ENCODE measurements around the gene PAX1. TPM values are rescaled to one million over a fixed set of nuclear protein-coding genes. Genes with fewer than 3 reads are reported as not detected.
A peak's percentile ranks its signal among the peaks of the same experiment; 100 is the strongest.

The PAX1 gene
- total RNA-seq, result under 1 TPM; 0.06 to 0.20 TPM
- under 1 TPM; 0.08 to 0.30 TPM for polyA plus RNA-seq (ENCODE audit: insufficient read length in 2 of 2)
- long read RNA-seq, donor 1, result 0 reads
- long read RNA-seq, donor 2, result 0 reads
- long read RNA-seq, donor 3, result 0 reads
- long read RNA-seq, donor 4, result 0 reads

DNA sequence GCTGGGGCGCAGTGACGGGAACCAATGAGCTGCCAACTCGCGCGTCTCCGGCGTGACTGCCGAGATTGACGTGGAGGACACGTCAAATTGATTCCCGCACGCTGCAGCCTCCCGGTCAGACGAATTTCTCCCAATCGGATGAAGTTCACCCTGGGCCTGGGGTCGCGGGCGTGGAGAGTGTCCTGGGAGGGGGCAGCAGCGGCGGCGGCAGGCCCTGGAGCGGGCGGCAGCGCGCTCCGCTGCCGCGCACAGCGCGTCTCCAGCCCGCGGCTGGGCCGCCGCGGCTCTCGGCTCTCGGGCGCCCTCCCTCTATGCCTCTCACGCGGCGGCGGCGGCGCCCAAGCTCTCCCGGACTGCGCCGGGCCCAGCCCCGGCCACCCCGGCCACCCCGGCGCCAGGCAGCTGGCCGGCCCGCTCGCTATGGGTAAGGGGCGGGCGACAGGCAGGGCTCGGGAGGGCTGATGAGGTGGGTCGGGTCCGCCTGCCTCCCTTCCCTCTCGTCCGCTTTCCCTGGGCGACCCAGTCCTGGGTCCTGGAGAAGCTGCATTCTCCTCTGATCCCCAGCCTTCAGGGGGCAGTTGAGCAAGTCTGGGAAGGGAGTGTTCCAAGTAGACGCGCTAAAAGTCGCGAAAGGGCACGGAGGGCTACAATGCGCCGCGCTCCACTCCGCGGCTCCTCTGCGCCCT, at the start of gene PAX1:
TSS of gene PAX1 (plus strand) at position 90 of the 686 bp plus-strand sequence. CDS start at position 139, 49 bp downstream.
- H3K4me1 ChIP-seq (ENCODE audit: control insufficient read depth, insufficient read depth, low read length), result peaks cover 45% of the 10 kb centered on the region
- under 1% methylated on average over 72 of the region's 73 CpGs for WGBS (ENCODE audit: insufficient coverage)
- DNase-seq (ENCODE audit: low read depth in 4 of 6, low spot score in 6 of 6), result peak in 1 of 6 donors; percentile 54
- H3K4me3 ChIP-seq (ENCODE audit: low read depth, low read length), result no peak within 1 kb of the TSS
- no peaks in the 10 kb centered on the region for H3K36me3 ChIP-seq (ENCODE audit: control insufficient read depth, insufficient read depth, low read length)
- no peak within 1 kb of the TSS for H3K27ac ChIP-seq (ENCODE audit: low read depth, low read length)
- H3K9me3 ChIP-seq (ENCODE audit: control insufficient read depth, insufficient read depth, low read length), result no peaks in the 10 kb centered on the region
- peaks cover 98% of the 10 kb centered on the region for H3K27me3 ChIP-seq (ENCODE audit: control insufficient read depth, insufficient read depth, low read length)

DNA sequence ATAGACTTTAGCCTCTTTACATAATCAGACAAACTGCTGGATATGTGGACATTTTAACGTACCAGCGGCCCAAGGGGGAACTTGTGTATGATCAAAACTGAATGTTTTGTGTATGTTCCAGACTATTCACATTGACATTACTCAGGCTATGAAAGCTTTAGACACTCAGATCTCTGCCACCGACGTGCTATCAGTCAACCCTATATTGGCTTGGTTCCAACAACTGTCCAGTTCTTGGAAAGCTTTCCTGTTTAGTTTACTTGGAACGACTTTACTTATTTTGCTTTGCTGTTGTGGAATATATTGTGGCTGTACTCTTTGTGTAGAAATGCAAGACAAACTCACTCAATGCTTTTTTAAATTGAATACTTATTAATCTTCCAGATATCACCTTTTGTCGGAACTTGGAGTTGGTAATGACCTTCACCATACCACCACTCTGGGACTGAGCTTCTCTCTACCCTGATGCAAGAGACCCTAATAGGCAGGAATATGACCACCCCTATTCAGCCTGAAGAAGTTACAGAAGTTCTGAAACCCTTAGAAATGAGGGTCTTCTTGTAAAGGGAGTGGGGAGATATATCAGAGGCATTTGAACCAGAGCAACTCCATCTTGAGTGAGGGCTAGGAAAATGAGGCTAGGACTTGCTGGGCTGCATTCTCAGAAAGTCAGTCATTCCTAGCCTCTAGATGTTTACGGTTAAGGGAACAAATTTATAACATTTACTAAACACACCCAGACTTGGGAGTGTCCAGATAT, 49.0 kb upstream of the PAX1 start:
- WGBS (ENCODE audit: insufficient coverage), result 90% methylated on average over 2 of the region's 7 CpGs
- no peaks in the 10 kb centered on the region for H3K4me1 ChIP-seq (ENCODE audit: control insufficient read depth, insufficient read depth, low read length)
- no peaks in the 10 kb centered on the region for H3K36me3 ChIP-seq (ENCODE audit: control insufficient read depth, insufficient read depth, low read length)

DNA sequence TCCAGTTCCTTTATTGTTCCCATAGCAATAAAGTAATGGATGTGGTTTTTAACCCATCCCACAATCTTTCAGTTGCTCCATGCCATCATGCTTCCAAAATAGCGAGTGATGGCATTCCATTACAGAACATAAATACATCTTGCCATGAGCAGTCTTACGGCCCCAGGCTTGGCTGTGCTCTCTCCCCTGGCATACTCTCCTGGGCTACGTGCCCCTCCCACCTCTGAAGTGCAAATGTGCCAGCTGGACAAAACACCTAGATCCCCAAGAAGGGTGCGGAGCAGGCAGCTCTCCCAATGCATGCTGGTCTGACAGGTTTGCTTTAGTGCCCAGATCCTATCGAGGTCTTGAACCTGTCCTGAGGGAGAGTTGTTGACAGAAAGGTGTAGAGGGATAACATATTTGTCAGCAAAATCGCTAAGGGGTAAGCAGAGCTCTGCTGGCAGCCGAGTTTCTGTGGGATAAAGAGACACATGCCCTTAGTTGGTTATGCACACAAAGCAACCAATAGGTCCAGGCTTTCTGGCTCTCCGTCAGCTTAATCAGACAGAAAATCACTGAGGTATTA, 43.9 kb upstream of the PAX1 start:
- H3K27ac ChIP-seq (ENCODE audit: low read depth, low read length), result no peak overlapping the region
- no peaks in the 10 kb centered on the region for H3K4me1 ChIP-seq (ENCODE audit: control insufficient read depth, insufficient read depth, low read length)
- no peaks in the 10 kb centered on the region for H3K9me3 ChIP-seq (ENCODE audit: control insufficient read depth, insufficient read depth, low read length)
- H3K27me3 ChIP-seq (ENCODE audit: control insufficient read depth, insufficient read depth, low read length), result no peaks in the 10 kb centered on the region
- WGBS (ENCODE audit: insufficient coverage), result 54% methylated on average over 7 of the region's 8 CpGs
- no peak for DNase-seq (ENCODE audit: low read depth in 4 of 6, low spot score in 6 of 6)
- H3K36me3 ChIP-seq (ENCODE audit: control insufficient read depth, insufficient read depth, low read length), result no peaks in the 10 kb centered on the region
- H3K4me3 ChIP-seq (ENCODE audit: low read depth, low read length), result no peak overlapping the region

More for the DNA sequence above, 49.0 kb upstream of the PAX1 start:
- Histone ChIP-seq H3K9me3 (ENCODE audit: control insufficient read depth, insufficient read depth, low read length) (no peaks in the 10 kb centered on the region), H3K4me3 (ENCODE audit: low read depth, low read length) (no peak overlapping the region), H3K27ac (ENCODE audit: low read depth, low read length) (no peak overlapping the region), H3K27me3 (ENCODE audit: control insufficient read depth, insufficient read depth, low read length) (no peaks in the 10 kb centered on the region)
- DNase-seq (ENCODE audit: low read depth in 4 of 6, low spot score in 6 of 6), result peak in 1 of 6 donors; percentile 12

DNA sequence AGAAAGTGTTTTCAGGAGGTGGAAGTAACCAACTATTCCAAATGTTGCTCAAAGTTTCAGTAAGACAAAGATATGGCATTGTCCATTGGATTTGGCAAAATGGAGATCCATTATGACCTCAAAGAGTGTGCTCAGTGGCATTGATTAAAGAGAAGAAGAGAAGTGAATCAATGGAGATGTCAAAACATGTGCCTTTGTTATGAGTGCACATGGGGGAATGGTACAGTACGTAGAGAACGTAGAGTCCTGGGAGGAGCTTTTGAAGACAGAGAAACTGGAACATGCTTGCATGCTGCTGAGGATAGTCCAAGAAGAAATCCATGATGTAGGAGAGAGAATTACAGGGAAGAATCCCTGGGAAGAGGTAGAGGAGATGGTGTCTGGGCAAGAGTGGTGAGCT, 42.0 kb upstream of the PAX1 start:
- no peaks in the 10 kb centered on the region for H3K9me3 ChIP-seq (ENCODE audit: control insufficient read depth, insufficient read depth, low read length)
- no peak overlapping the region for H3K4me3 ChIP-seq (ENCODE audit: low read depth, low read length)
- H3K27ac ChIP-seq (ENCODE audit: low read depth, low read length), result no peak overlapping the region
- DNase-seq (ENCODE audit: low read depth in 4 of 6, low spot score in 6 of 6), result no peak
- 97% methylated on average over 2 of the region's 2 CpGs for WGBS (ENCODE audit: insufficient coverage)
- H3K27me3 ChIP-seq (ENCODE audit: control insufficient read depth, insufficient read depth, low read length), result no peaks in the 10 kb centered on the region
- H3K36me3 ChIP-seq (ENCODE audit: control insufficient read depth, insufficient read depth, low read length), result no peaks in the 10 kb centered on the region
- H3K4me1 ChIP-seq (ENCODE audit: control insufficient read depth, insufficient read depth, low read length), result no peaks in the 10 kb centered on the region

DNA sequence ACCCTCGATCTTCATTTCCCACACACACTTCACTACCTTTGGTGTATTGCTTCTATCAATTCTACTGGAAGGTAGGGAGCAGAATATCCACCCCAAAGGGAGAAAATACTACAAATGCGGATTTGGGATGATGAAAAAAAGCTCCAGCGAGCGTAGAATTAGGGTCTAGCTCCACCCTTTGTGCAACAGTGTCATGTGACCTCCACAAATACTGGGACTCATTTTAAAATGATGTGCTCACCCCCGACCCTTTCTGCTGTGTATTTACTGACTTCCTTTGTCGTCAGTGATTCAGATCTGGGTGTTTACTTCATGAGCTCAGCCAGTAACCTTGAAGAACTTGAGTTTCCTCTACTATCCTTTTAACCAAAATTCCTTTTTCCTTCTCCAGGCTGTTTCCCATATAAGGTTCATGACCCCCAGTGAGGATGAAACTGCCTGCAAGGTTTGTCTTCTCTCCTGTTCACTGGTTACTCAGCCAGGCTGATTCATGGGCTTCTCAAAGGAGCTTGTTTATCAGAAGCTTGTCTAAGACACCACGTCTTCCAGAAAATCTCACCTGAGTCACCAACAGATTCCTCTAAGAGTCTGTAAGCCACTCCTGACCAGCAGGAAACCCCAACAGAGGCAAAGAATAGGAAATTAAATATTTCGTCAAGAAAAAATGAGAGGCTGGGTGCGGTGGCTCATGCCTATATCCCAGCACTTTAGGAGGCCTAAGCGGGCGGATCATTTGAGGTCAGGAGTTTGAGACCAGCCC, 39.6 kb upstream of the PAX1 start:
- Histone ChIP-seq H3K27ac (ENCODE audit: low read depth, low read length) (no peak overlapping the region), H3K9me3 (ENCODE audit: control insufficient read depth, insufficient read depth, low read length) (no peaks in the 10 kb centered on the region), H3K4me1 (ENCODE audit: control insufficient read depth, insufficient read depth, low read length) (no peaks in the 10 kb centered on the region), H3K36me3 (ENCODE audit: control insufficient read depth, insufficient read depth, low read length) (no peaks in the 10 kb centered on the region), H3K27me3 (ENCODE audit: control insufficient read depth, insufficient read depth, low read length) (no peaks in the 10 kb centered on the region), H3K4me3 (ENCODE audit: low read depth, low read length) (no peak overlapping the region)
- DNase-seq (ENCODE audit: low read depth in 4 of 6, low spot score in 6 of 6), result no peak
- WGBS (ENCODE audit: insufficient coverage), result 93% methylated on average over 9 of the region's 11 CpGs

DNA sequence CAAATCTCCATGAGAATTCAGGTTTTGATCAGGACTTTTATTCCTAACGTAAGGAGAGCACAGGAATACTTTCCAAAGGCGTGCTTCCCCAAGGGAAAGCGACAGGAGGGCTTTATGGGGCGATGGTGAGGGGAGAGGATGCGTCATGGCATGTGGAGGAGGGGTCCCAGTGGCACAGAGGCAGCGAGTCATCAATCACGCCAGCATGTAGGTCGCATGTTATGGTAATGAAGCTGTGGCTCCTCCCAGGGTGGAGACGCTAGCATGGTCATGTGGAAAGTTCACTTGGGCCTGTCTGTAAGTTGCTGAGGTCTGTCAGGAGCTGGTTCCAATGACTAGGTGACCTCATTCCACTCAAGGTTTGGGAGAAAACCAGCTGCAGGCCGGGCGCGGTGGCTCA, 35.3 kb upstream of the PAX1 start:
- WGBS (ENCODE audit: insufficient coverage), result 88% methylated on average over 12 of the region's 12 CpGs
- Histone ChIP-seq H3K9me3 (ENCODE audit: control insufficient read depth, insufficient read depth, low read length) (no peaks in the 10 kb centered on the region), H3K27ac (ENCODE audit: low read depth, low read length) (no peak overlapping the region), H3K4me3 (ENCODE audit: low read depth, low read length) (no peak overlapping the region), H3K36me3 (ENCODE audit: control insufficient read depth, insufficient read depth, low read length) (no peaks in the 10 kb centered on the region), H3K27me3 (ENCODE audit: control insufficient read depth, insufficient read depth, low read length) (no peaks in the 10 kb centered on the region), H3K4me1 (ENCODE audit: control insufficient read depth, insufficient read depth, low read length) (no peaks in the 10 kb centered on the region)
- no peak for DNase-seq (ENCODE audit: low read depth in 4 of 6, low spot score in 6 of 6)

DNA sequence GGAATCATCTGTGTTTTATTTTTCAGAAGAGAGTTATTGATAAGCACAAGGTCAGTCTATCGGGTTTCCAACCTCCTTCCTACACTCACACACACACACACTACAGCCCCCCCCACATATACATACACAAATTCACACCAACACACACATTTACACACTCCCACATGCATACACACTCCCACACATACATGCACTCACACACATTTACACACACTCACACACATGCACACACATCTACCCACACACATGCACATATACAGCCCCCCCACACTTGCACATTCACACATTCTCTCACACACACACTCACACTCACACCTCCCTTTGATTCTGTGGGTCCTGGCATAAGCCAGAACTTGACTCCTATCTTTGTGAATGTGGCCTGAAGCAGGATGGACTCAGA, 34.5 kb upstream of the PAX1 start:
- no peak overlapping the region for H3K27ac ChIP-seq (ENCODE audit: low read depth, low read length)
- no peak overlapping the region for H3K4me3 ChIP-seq (ENCODE audit: low read depth, low read length)
- 100% methylated on average over 1 of the region's 1 CpG for WGBS (ENCODE audit: insufficient coverage)
- no peaks in the 10 kb centered on the region for H3K27me3 ChIP-seq (ENCODE audit: control insufficient read depth, insufficient read depth, low read length)
- no peaks in the 10 kb centered on the region for H3K9me3 ChIP-seq (ENCODE audit: control insufficient read depth, insufficient read depth, low read length)
- DNase-seq (ENCODE audit: low read depth in 4 of 6, low spot score in 6 of 6), result no peak
- H3K36me3 ChIP-seq (ENCODE audit: control insufficient read depth, insufficient read depth, low read length), result no peaks in the 10 kb centered on the region
- no peaks in the 10 kb centered on the region for H3K4me1 ChIP-seq (ENCODE audit: control insufficient read depth, insufficient read depth, low read length)

DNA sequence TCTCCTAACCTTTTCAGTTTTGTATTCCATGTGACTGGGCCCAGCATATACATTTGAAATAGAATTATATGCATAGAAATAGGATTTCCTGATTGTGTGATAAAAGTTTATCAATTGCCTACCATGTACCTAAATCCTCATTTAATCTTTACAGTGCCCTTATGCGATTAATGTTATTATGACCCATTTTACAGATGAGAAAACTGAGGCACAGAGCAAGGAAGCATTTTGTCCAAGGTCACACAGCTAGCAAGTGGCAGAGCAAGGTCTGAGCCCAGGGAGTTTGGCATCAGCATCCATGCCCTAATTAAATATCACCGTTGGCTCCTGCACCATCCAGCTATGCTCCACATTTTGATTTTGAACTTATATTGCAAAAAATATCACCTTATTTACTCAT, 28.2 kb upstream of the PAX1 start:
- no peaks in the 10 kb centered on the region for H3K9me3 ChIP-seq (ENCODE audit: control insufficient read depth, insufficient read depth, low read length)
- H3K36me3 ChIP-seq (ENCODE audit: control insufficient read depth, insufficient read depth, low read length), result no peaks in the 10 kb centered on the region
- WGBS (ENCODE audit: insufficient coverage), result 100% methylated on average over 2 of the region's 2 CpGs
- H3K4me3 ChIP-seq (ENCODE audit: low read depth, low read length), result no peak overlapping the region
- H3K27ac ChIP-seq (ENCODE audit: low read depth, low read length), result no peak overlapping the region
- no peaks in the 10 kb centered on the region for H3K27me3 ChIP-seq (ENCODE audit: control insufficient read depth, insufficient read depth, low read length)
- DNase-seq (ENCODE audit: low read depth in 4 of 6, low spot score in 6 of 6), result no peak
- peaks cover 11% of the 10 kb centered on the region for H3K4me1 ChIP-seq (ENCODE audit: control insufficient read depth, insufficient read depth, low read length)

DNA sequence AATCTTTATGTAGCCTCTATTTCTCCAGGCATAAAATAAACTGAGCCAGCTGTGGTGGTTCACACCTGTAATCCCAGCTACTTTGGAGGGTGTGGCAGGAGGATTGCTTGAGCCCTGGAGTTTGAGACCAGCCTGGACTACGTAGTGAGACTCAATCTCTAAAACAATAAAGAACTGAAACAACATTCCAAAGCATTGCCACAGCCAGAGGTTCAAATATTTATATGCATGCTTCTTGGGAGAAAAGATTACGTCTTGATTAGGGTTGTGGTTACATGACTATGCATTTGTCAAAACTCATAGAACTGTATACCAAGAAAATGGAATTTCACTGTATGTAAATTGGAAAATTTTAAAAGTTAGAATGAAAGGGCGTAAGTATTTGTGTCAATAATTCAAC, 27.7 kb upstream of the PAX1 start:
- Histone ChIP-seq H3K4me1 (ENCODE audit: control insufficient read depth, insufficient read depth, low read length) (peaks cover 11% of the 10 kb centered on the region), H3K9me3 (ENCODE audit: control insufficient read depth, insufficient read depth, low read length) (no peaks in the 10 kb centered on the region), H3K36me3 (ENCODE audit: control insufficient read depth, insufficient read depth, low read length) (no peaks in the 10 kb centered on the region), H3K27me3 (ENCODE audit: control insufficient read depth, insufficient read depth, low read length) (no peaks in the 10 kb centered on the region), H3K27ac (ENCODE audit: low read depth, low read length) (no peak overlapping the region), H3K4me3 (ENCODE audit: low read depth, low read length) (no peak overlapping the region)
- no peak for DNase-seq (ENCODE audit: low read depth in 4 of 6, low spot score in 6 of 6)
- no CpG with 5 or more reads among the region's 3 CpGs for WGBS (ENCODE audit: insufficient coverage)
